Right lobe of liver (tissue), 6 donors: ENCODE measurements around the gene TSTD2. TPM values are rescaled to one million over a fixed set of nuclear protein-coding genes. Genes with fewer than 3 reads are reported as not detected.
"Not testable (repeated sequence)": the region's sequence is repeated elsewhere in the genome, so short reads cannot be mapped to it uniquely, and the experiment has no call there.

Experiments
- ATAC-seq, 4 donors: fragments of 200-7000 bp; cut with Tn5 transposase; one replicate each; pipeline ENCODE4 v1.9.1; 2020; ENCODE audit warnings: mild to moderate bottlenecking in 4 of 4, moderate library complexity in 4 of 4
- DNase-seq, 3 donors: peaks; one replicate each; pipeline ENCODE4 v3.0.0-alpha.2; 2020
- H3K27ac ChIP-seq, 3 donors: fragments of 200-600 bp; one replicate each; pipeline ENCODE4 v1.8.0; 2022
- H3K27me3 ChIP-seq, 2 donors: fragments of 200-600 bp; one replicate each; pipeline ENCODE4 v1.8.0; 2022
- H3K36me3 ChIP-seq, 4 donors: fragments of 200-600 bp; sonication (generic) in 1 of 4; one replicate each; pipeline versions ENCODE4 v1.5.1 to v1.8.0; 2017 to 2022; ENCODE audit warnings: control low read depth in 1 of 4
- H3K4me1 ChIP-seq, 4 donors: fragments of 200-600 bp; sonication (generic) in 1 of 4; one replicate each; pipeline versions ENCODE4 v1.5.1 to v1.8.0; 2017 to 2022; ENCODE audit warnings: control low read depth in 1 of 4
- H3K4me3 ChIP-seq, 3 donors: fragments of 200-600 bp; one replicate each; pipeline ENCODE4 v1.8.0; 2022
- H3K9me3 ChIP-seq, 4 donors: fragments of 200-600 bp; sonication (generic) in 1 of 4; one replicate each; pipeline versions ENCODE4 v1.5.1 to v1.8.0; 2017 to 2022; ENCODE audit warnings: control low read depth in 1 of 4
- POLR2A ChIP-seq: fragments of 450-650 bp; IDR thresholded peaks from one replicate; pipeline ENCODE4 v1.6.1; 2017; ENCODE audit warnings: antibody characterized with exemption, mild to moderate bottlenecking
- WGBS: methylation state at CpG from one replicate; pipeline ENCODE4 v1.1.6; 2018; ENCODE audit warnings: low coverage, low lambda C conversion rate; ENCODE audit not compliant: insufficient coverage; ENCODE audit errors: missing lambda C conversion rate; 5-methylcytosine and 5-hydroxymethylcytosine counted together
- intact Hi-C, 2 donors: fragments of 100-400 bp; cut with DNase I; formaldehyde crosslinking; loops; one replicate each; pipeline versions ENCODE4 v1.11.2 to v1.14.1; 2022
- total RNA-seq, 6 experiments: library from RNA; depleted of rRNA in 2 of 6; stranded (reverse); fragments of >200 nt in 2 of 6; fragmentation: NEBNext Ultra II Directional in 3 of 6; extraction: Animal tissue kit (Norgen Biotek cat#: 25700) in 3 of 6; gene quantifications; one replicate each; pipeline versions ENCODE4 v1.1.0 to v1.2.4, GENCODE V29; 2016 to 2023
- TF ChIP-seq, protein P1 (sequence below), 4 donors: fragments of 200-600 bp in 3 of 4; fragments of 450-650 bp in 1 of 4; IDR thresholded peaks; one replicate each; pipeline versions ENCODE4 v1.5.1 to v1.8.0; 2016 to 2022; ENCODE audit warnings: antibody characterized with exemption in 4 of 4, mild to moderate bottlenecking in 2 of 4
- donor health status: DM: no; HTN: yes; CAD: no.
- donor health status: DM: no; HTN: no; CAD: no.
- donor health status: DM: no; HTN: no; CAD: no.
- donor health status: DM: no; HTN: yes; CAD: no.
- donor health status: DM: no; HTN: yes; CAD: no.

TSTD2 gene
- total RNA-seq, 6 experiments from 2014 or later, result 7.9 to 10.2 (median 9.0) TPM

GRCh38 chr9:97578846-97579245, 54.3 kb downstream of the TSTD2 start:
- Histone ChIP-seq H3K4me1 (no peaks in the 10 kb centered on the region), H3K9me3 (no peaks in the 10 kb centered on the region), H3K4me3 (no peak overlapping the region), H3K36me3 (no peaks in the 10 kb centered on the region), H3K27me3 (no peaks in the 10 kb centered on the region), H3K27ac (no peak overlapping the region)
- 100% methylated on average over 1 of the region's 5 CpGs for WGBS
- ATAC-seq, result peak in 1 of 4 donors; percentile 12
- TF ChIP-seq, protein P1, sequence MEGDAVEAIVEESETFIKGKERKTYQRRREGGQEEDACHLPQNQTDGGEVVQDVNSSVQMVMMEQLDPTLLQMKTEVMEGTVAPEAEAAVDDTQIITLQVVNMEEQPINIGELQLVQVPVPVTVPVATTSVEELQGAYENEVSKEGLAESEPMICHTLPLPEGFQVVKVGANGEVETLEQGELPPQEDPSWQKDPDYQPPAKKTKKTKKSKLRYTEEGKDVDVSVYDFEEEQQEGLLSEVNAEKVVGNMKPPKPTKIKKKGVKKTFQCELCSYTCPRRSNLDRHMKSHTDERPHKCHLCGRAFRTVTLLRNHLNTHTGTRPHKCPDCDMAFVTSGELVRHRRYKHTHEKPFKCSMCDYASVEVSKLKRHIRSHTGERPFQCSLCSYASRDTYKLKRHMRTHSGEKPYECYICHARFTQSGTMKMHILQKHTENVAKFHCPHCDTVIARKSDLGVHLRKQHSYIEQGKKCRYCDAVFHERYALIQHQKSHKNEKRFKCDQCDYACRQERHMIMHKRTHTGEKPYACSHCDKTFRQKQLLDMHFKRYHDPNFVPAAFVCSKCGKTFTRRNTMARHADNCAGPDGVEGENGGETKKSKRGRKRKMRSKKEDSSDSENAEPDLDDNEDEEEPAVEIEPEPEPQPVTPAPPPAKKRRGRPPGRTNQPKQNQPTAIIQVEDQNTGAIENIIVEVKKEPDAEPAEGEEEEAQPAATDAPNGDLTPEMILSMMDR (IDR thresholded peaks at IDR 0.05), result no peak
- no peak for TF ChIP-seq POLR2A
- DNase-seq, result peak in 1 of 3 donors; percentile 31
- intact Hi-C loops, result no loop called here

GRCh38 chr9:97577051-97577450, 56.1 kb downstream of the TSTD2 start:
- Histone ChIP-seq H3K4me3 (no peak overlapping the region), H3K4me1 (peaks cover 0 to 12% (median 5%) of the 10 kb centered on the region in 4 donors), H3K36me3 (no peaks in the 10 kb centered on the region), H3K9me3 (no peaks in the 10 kb centered on the region), H3K27me3 (no peaks in the 10 kb centered on the region), H3K27ac (no peak overlapping the region)
- 76% methylated on average over 5 of the region's 5 CpGs for WGBS
- intact Hi-C loops, result no loop called here
- DNase-seq (peak in 1 of 3 donors; percentile 32), ATAC-seq (peak in 2 of 4 donors; percentile 20 to 25)
- TF ChIP-seq POLR2A, result no peak

DNA sequence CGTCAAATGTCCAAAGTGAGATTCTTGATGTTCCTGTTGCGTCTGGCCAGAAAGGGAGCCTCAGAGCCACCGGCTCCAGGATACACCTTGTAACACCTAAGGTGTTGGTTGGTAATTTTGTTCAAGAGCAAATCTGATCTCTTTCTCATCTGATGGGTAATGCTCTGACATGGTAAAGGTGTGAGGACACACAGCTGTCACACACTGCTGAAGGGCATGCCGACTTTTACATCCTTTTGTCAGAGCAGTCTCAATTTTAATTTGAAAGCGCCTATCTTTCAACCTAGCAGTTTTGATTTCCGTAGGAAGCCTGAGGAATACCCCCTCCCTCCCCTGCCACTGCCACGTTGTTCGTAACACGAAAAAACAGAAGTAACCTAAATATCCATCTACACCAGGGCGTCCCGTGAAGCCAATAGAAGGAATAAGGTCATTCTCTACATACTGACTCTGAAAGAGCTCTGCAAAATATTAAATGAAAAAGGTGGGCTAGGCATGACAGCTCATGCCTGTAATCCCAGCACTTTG, 57.4 kb downstream of the TSTD2 start:
- DNase-seq (peak in 1 of 3 donors; percentile 3), ATAC-seq (no peak)
- no peaks in the 10 kb centered on the region for H3K27me3 ChIP-seq
- peaks cover 0 to 25% (median 11%) of the 10 kb centered on the region in 4 donors for H3K4me1 ChIP-seq
- H3K36me3 ChIP-seq, result no peaks in the 10 kb centered on the region
- whole genome bisulfite sequencing, result 71% methylated on average over 8 of the region's 11 CpGs
- no peaks in the 10 kb centered on the region for H3K9me3 ChIP-seq
- no peak overlapping the region for H3K27ac ChIP-seq
- no peak overlapping the region for H3K4me3 ChIP-seq
- intact Hi-C loops, result no loop called here
- no peak for TF ChIP-seq POLR2A
- TF ChIP-seq, protein P1 (IDR thresholded peaks at IDR 0.05), result no peak

DNA sequence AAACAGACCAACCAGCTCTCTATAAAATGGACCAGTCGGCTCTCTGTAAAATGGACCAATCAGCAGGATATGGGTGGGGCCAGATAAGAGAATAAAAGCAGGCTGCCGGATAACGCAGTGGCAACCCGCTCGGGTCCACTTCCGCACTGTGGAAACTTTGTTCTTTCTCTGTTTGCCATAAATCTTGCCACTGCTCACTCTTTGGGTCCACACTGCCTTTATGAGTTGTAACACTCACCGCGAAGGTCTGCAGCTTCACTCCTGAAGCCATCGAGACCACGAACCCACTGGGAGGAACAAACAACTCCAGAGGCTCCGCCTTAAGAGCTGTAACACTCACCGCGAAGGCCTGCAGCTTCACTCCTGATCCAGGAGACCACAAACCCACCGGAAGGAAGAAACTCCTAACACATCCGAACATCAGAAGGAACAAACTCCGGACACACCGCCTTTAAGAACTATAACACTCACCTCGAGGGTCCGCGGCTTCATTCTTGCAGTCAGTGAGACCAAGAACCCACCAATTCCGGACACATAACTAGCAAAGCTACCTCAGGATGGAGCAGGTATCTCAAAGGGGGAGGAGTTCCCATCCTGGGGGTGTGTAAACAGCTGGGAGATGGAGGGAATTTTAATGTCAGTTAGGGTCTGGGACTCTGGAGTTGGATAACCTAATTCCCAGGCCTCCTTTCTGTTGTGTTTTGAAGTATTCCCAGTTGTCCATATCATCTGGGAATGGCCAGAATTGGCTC, 58.1 kb downstream of the TSTD2 start:
- ATAC-seq, H3K27me3 ChIP-seq, intact Hi-C loops, H3K36me3 ChIP-seq, H3K4me3 ChIP-seq, H3K9me3 ChIP-seq, H3K27ac ChIP-seq: not testable (repeated sequence)
- 52% methylated on average over 14 of the region's 21 CpGs for WGBS
- H3K4me1 ChIP-seq, result peaks cover 0 to 30% (median 11%) of the 10 kb centered on the region in 4 donors
- DNase-seq, result peak in 2 of 3 donors; percentile 8 to 34
- TF ChIP-seq POLR2A, result peak; percentile 23

GRCh38 chr9:97574101-97574571, 59.0 kb downstream of the TSTD2 start:
- H3K27me3 ChIP-seq, H3K27ac ChIP-seq, H3K36me3 ChIP-seq, ATAC-seq, H3K9me3 ChIP-seq, intact Hi-C loops, H3K4me3 ChIP-seq: not testable (repeated sequence)
- WGBS, result 100% methylated on average over 1 of the region's 47 CpGs
- peak in 2 of 3 donors; percentile 22 to 44 for DNase-seq
- peaks cover 0 to 30% (median 11%) of the 10 kb centered on the region in 4 donors for H3K4me1 ChIP-seq
